ENCODE data around the gene PHF11.

GRCh38 chr13:49540552-49540951 is 44.8 kb downstream of the PHF11 start:
- TF ChIP-seq CTCF (IDR thresholded peaks at IDR 0.05) (no peak), POLR2AphosphoS5 (IDR thresholded peaks at IDR 0.05) (no peak), POLR2A (IDR thresholded peaks at IDR 0.05) (no peak), EP300 (IDR thresholded peaks at IDR 0.05) (no peak)

Measured in suprapubic skin (tissue), 4 donors.